ENCODE measurements around the gene TRMU.

Gene TRMU

DNA sequence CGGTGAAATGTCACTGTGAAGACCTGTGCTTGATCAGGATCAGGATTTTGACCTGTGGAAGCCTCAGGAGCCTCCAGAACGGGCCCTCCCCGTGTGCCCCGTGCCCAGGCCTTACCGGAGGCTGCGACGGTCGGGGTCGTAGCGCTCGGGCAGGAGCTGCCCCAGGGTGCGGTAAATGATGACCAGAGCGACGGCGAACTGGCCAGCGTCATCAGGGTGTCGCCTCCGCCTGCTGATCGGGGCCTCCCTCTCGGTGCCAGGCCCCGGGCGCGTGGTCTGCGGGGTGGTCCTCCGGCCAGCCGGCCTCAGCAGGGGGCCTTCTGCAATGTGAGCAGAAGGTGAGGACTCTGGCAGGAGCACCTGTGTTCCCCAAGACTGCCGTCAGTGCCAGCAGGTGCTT is 46.2 kb downstream of the TRMU start:
- ATAC-seq: no peak
- TF ChIP-seq CSDC2 (CRISPR knock-in tag; IDR thresholded peaks at IDR 0.05): no peak
- no peak for TF ChIP-seq ZFP30 (CRISPR knock-in tag; IDR thresholded peaks at IDR 0.05)
- TF ChIP-seq TCF4 (CRISPR knock-in tag; IDR thresholded peaks at IDR 0.05; ENCODE audit: borderline replicate concordance): no peak
- TF ChIP-seq, protein P1, sequence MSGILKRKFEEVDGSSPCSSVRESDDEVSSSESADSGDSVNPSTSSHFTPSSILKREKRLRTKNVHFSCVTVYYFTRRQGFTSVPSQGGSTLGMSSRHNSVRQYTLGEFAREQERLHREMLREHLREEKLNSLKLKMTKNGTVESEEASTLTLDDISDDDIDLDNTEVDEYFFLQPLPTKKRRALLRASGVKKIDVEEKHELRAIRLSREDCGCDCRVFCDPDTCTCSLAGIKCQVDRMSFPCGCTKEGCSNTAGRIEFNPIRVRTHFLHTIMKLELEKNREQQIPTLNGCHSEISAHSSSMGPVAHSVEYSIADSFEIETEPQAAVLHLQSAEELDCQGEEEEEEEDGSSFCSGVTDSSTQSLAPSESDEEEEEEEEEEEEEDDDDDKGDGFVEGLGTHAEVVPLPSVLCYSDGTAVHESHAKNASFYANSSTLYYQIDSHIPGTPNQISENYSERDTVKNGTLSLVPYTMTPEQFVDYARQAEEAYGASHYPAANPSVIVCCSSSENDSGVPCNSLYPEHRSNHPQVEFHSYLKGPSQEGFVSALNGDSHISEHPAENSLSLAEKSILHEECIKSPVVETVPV (CRISPR knock-in tag; IDR thresholded peaks at IDR 0.05): no peak
- TF ChIP-seq OSR1 (CRISPR knock-in tag; IDR thresholded peaks at IDR 0.05): no peak
- no peak for TF ChIP-seq TOX (CRISPR knock-in tag; IDR thresholded peaks at IDR 0.05; ENCODE audit: borderline replicate concordance)
- TF ChIP-seq ZFP3 (CRISPR knock-in tag; IDR thresholded peaks at IDR 0.05): no peak
- TF ChIP-seq ZC3H10 (CRISPR knock-in tag; IDR thresholded peaks at IDR 0.05): no peak
- TF ChIP-seq ARNTL (CRISPR knock-in tag; IDR thresholded peaks at IDR 0.05; ENCODE audit: borderline replicate concordance, low read depth): no peak
- TF ChIP-seq, protein P2, sequence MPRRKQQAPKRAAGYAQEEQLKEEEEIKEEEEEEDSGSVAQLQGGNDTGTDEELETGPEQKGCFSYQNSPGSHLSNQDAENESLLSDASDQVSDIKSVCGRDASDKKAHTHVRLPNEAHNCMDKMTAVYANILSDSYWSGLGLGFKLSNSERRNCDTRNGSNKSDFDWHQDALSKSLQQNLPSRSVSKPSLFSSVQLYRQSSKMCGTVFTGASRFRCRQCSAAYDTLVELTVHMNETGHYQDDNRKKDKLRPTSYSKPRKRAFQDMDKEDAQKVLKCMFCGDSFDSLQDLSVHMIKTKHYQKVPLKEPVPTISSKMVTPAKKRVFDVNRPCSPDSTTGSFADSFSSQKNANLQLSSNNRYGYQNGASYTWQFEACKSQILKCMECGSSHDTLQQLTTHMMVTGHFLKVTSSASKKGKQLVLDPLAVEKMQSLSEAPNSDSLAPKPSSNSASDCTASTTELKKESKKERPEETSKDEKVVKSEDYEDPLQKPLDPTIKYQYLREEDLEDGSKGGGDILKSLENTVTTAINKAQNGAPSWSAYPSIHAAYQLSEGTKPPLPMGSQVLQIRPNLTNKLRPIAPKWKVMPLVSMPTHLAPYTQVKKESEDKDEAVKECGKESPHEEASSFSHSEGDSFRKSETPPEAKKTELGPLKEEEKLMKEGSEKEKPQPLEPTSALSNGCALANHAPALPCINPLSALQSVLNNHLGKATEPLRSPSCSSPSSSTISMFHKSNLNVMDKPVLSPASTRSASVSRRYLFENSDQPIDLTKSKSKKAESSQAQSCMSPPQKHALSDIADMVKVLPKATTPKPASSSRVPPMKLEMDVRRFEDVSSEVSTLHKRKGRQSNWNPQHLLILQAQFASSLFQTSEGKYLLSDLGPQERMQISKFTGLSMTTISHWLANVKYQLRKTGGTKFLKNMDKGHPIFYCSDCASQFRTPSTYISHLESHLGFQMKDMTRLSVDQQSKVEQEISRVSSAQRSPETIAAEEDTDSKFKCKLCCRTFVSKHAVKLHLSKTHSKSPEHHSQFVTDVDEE (CRISPR knock-in tag; IDR thresholded peaks at IDR 0.05): no peak
- TF ChIP-seq, protein P3, sequence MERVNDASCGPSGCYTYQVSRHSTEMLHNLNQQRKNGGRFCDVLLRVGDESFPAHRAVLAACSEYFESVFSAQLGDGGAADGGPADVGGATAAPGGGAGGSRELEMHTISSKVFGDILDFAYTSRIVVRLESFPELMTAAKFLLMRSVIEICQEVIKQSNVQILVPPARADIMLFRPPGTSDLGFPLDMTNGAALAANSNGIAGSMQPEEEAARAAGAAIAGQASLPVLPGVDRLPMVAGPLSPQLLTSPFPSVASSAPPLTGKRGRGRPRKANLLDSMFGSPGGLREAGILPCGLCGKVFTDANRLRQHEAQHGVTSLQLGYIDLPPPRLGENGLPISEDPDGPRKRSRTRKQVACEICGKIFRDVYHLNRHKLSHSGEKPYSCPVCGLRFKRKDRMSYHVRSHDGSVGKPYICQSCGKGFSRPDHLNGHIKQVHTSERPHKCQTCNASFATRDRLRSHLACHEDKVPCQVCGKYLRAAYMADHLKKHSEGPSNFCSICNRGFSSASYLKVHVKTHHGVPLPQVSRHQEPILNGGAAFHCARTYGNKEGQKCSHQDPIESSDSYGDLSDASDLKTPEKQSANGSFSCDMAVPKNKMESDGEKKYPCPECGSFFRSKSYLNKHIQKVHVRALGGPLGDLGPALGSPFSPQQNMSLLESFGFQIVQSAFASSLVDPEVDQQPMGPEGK (CRISPR knock-in tag; IDR thresholded peaks at IDR 0.05; ENCODE audit: borderline replicate concordance): no peak
- TF ChIP-seq ZNF70 (CRISPR knock-in tag; IDR thresholded peaks at IDR 0.05): no peak
- TF ChIP-seq ESRRG (CRISPR knock-in tag; IDR thresholded peaks at IDR 0.05): no peak
- no peak for TF ChIP-seq BACH2 (CRISPR knock-in tag; IDR thresholded peaks at IDR 0.05; ENCODE audit: borderline replicate concordance)
- no peak for TF ChIP-seq ZNF565 (CRISPR knock-in tag; conservative IDR thresholded peaks at IDR 0.05; ENCODE audit: low read depth)
- TF ChIP-seq GLIS3 (CRISPR knock-in tag; IDR thresholded peaks at IDR 0.05): no peak
- no peak for TF ChIP-seq RARB (CRISPR knock-in tag; IDR thresholded peaks at IDR 0.05)
- no peak for TF ChIP-seq ZNF8 (CRISPR knock-in tag; IDR thresholded peaks at IDR 0.05)
- TF ChIP-seq, protein P4, sequence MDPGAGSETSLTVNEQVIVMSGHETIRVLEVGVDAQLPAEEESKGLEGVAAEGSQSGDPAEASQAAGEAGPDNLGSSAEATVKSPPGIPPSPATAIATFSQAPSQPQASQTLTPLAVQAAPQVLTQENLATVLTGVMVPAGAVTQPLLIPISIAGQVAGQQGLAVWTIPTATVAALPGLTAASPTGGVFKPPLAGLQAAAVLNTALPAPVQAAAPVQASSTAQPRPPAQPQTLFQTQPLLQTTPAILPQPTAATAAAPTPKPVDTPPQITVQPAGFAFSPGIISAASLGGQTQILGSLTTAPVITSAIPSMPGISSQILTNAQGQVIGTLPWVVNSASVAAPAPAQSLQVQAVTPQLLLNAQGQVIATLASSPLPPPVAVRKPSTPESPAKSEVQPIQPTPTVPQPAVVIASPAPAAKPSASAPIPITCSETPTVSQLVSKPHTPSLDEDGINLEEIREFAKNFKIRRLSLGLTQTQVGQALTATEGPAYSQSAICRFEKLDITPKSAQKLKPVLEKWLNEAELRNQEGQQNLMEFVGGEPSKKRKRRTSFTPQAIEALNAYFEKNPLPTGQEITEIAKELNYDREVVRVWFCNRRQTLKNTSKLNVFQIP (CRISPR knock-in tag; IDR thresholded peaks at IDR 0.05; ENCODE audit: borderline replicate concordance, low read depth): no peak

DNA sequence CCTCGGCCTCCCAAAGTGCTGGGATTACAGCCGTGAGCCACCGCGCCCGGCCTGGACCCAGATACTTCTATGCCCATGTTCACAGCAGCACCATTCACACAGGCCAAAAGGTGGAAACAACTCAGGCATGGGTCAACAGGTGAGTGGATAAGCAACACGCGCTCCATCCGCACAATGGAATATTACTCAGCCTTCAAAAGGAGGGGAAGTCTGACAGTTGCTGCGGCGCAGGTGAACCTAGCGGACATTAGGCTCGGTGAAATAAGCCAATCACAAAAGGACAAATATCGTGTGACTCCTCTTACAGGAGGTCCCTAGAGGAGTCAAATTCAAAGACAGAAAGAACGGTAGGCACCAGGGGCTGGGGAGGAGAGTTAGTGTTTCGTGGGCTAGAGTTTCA is 47.0 kb downstream of the TRMU start:
- TF ChIP-seq CSDC2 (CRISPR knock-in tag; IDR thresholded peaks at IDR 0.05) (no peak), BACH2 (CRISPR knock-in tag; IDR thresholded peaks at IDR 0.05; ENCODE audit: borderline replicate concordance) (no peak), ZNF70 (CRISPR knock-in tag; IDR thresholded peaks at IDR 0.05) (no peak), TOX (CRISPR knock-in tag; IDR thresholded peaks at IDR 0.05; ENCODE audit: borderline replicate concordance) (no peak), ZC3H10 (CRISPR knock-in tag; IDR thresholded peaks at IDR 0.05) (no peak), GLIS3 (CRISPR knock-in tag; IDR thresholded peaks at IDR 0.05) (no peak), RARB (CRISPR knock-in tag; IDR thresholded peaks at IDR 0.05) (no peak)
- TF ChIP-seq, protein P2 (CRISPR knock-in tag; IDR thresholded peaks at IDR 0.05): no peak
- TF ChIP-seq, protein P5, sequence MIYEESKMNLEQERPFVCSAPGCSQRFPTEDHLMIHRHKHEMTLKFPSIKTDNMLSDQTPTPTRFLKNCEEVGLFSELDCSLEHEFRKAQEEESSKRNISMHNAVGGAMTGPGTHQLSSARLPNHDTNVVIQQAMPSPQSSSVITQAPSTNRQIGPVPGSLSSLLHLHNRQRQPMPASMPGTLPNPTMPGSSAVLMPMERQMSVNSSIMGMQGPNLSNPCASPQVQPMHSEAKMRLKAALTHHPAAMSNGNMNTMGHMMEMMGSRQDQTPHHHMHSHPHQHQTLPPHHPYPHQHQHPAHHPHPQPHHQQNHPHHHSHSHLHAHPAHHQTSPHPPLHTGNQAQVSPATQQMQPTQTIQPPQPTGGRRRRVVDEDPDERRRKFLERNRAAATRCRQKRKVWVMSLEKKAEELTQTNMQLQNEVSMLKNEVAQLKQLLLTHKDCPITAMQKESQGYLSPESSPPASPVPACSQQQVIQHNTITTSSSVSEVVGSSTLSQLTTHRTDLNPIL (CRISPR knock-in tag; IDR thresholded peaks at IDR 0.05; ENCODE audit: low read depth): no peak
- TF ChIP-seq, protein P1 (CRISPR knock-in tag; IDR thresholded peaks at IDR 0.05): no peak
- TF ChIP-seq, protein P4 (CRISPR knock-in tag; IDR thresholded peaks at IDR 0.05; ENCODE audit: borderline replicate concordance, low read depth): no peak

More for the DNA sequence above, 47.0 kb downstream of the TRMU start:
- no peak for ATAC-seq
